Trophoblast cell (in vitro differentiated cells and primary cell): Measurements from ENCODE around the gene RIN3.

Source experiments
- DNase-seq, 2 donors: peaks; one replicate each; pipeline ENCODE4 v3.0.0-alpha.2; 2016
- H2AFZ ChIP-seq: 2 replicates; pipeline ENCODE4 v1.6.1; 2013; ENCODE audit warnings: low read length, moderate library complexity, mild to moderate bottlenecking; ENCODE audit not compliant: insufficient read depth, poor library complexity
- H2AK5ac ChIP-seq: 2 replicates; pipeline ENCODE4 v1.6.1; 2013; ENCODE audit warnings: mild to moderate bottlenecking, low read length
- H2BK120ac ChIP-seq: 2 replicates; pipeline ENCODE4 v1.6.1; 2013; ENCODE audit warnings: low read length, mild to moderate bottlenecking, moderate library complexity; ENCODE audit not compliant: insufficient read depth, poor library complexity
- H2BK12ac ChIP-seq: 2 replicates; pipeline ENCODE4 v1.6.1; 2013; ENCODE audit warnings: mild to moderate bottlenecking, low read length, moderate library complexity
- H2BK5ac ChIP-seq: 2 replicates; pipeline ENCODE4 v1.6.1; 2013; ENCODE audit warnings: low read length, low read depth, moderate library complexity, mild to moderate bottlenecking; ENCODE audit not compliant: poor library complexity
- H3K14ac ChIP-seq: 2 replicates; pipeline ENCODE4 v1.6.1; 2013; ENCODE audit warnings: mild to moderate bottlenecking, low read length
- H3K18ac ChIP-seq: 2 replicates; pipeline ENCODE4 v1.6.1; 2013; ENCODE audit warnings: mild to moderate bottlenecking, low read length
- H3K23ac ChIP-seq: 2 replicates; pipeline ENCODE4 v1.6.1; 2013; ENCODE audit warnings: low read length
- H3K27ac ChIP-seq: 2 replicates; pipeline ENCODE4 v1.5.1; 2013; ENCODE audit warnings: low read depth, mild to moderate bottlenecking, inconsistent platforms, low read length, moderate library complexity
- H3K27me3 ChIP-seq: 2 replicates; pipeline ENCODE4 v1.6.1; 2013; ENCODE audit warnings: inconsistent platforms, mild to moderate bottlenecking, low read length, moderate library complexity; ENCODE audit not compliant: insufficient read depth
- H3K36me3 ChIP-seq, 2 experiments: 1 replicate in 1 of 2; 2 replicates in 1 of 2; pipeline ENCODE4 v1.6.1; 2013; ENCODE audit warnings: low read length in 2 of 2, mild to moderate bottlenecking in 2 of 2, moderate library complexity in 1 of 2; ENCODE audit not compliant: insufficient read depth in 2 of 2, control insufficient read depth in 1 of 2
- H3K4ac ChIP-seq: 2 replicates; pipeline ENCODE4 v1.6.1; 2013; ENCODE audit warnings: low read depth, mild to moderate bottlenecking, low read length, moderate library complexity
- H3K4me1 ChIP-seq, 2 experiments: 1 replicate in 1 of 2; 2 replicates in 1 of 2; pipeline ENCODE4 v1.6.1; 2013; ENCODE audit warnings: low read length in 2 of 2, mild to moderate bottlenecking in 2 of 2, moderate library complexity in 1 of 2; ENCODE audit not compliant: insufficient read depth in 2 of 2, control insufficient read depth in 1 of 2
- H3K4me2 ChIP-seq: 2 replicates; pipeline ENCODE4 v1.6.1; 2013; ENCODE audit warnings: inconsistent platforms, mild to moderate bottlenecking, low read length, moderate library complexity
- H3K4me3 ChIP-seq: 2 replicates; pipeline ENCODE4 v1.5.1; 2013; ENCODE audit warnings: mild to moderate bottlenecking, low read depth, low read length, inconsistent platforms
- H3K79me1 ChIP-seq: one replicate; pipeline ENCODE4 v1.6.1; 2013; ENCODE audit warnings: low read length
- H3K79me2 ChIP-seq: 2 replicates; pipeline ENCODE4 v1.6.1; 2013; ENCODE audit warnings: low read length, mild to moderate bottlenecking; ENCODE audit not compliant: control insufficient read depth, insufficient read depth, poor library complexity
- H3K9ac ChIP-seq: 2 replicates; pipeline ENCODE4 v1.6.1; 2013; ENCODE audit warnings: mild to moderate bottlenecking, low read length
- H3K9me3 ChIP-seq: 2 replicates; pipeline ENCODE4 v1.6.1; 2013; ENCODE audit warnings: low read depth, mild to moderate bottlenecking, control low read depth, inconsistent platforms, low read length; ENCODE audit not compliant: insufficient read depth
- H4K12ac ChIP-seq: 2 replicates; pipeline ENCODE4 v1.6.1; 2013; ENCODE audit warnings: low read depth, mild to moderate bottlenecking, low read length, moderate library complexity
- H4K8ac ChIP-seq: 2 replicates; pipeline ENCODE4 v1.6.1; 2013; ENCODE audit warnings: low read depth, mild to moderate bottlenecking, low read length, moderate library complexity
- H4K91ac ChIP-seq: one replicate; pipeline ENCODE4 v1.6.1; 2013; ENCODE audit warnings: low read depth, mild to moderate bottlenecking, low read length, moderate library complexity
- WGBS: extraction: QIAGEN DNeasy Blood & Tissue Kit; methylation state at CpG from one replicate; pipeline ENCODE4 v1.1.7; 2013; ENCODE audit warnings: missing lambda C conversion rate; ENCODE audit not compliant: insufficient read length, insufficient coverage; ENCODE audit errors: extremely low coverage; 5-methylcytosine and 5-hydroxymethylcytosine counted together

The RIN3 gene

DNA sequence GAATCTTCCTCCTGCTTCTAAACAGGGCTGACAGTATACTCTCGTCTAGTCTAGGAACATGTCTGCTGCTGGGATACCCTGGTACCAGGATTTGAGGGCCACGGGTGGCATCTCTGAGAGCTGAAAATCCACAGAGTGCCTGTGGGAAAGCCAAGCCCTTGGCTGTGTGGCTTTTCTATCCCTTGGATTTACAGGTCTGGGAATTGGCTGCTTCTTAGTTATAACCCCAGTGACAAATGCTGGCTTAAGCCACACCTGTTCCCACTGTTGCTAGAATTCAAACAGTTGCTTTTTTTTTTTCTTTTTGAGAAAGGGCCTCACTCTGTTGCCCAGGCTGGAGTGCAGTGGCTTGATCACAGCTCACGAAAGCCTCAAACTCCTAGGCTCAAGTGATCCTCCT, 14.3 kb upstream of the RIN3 start:
- Histone ChIP-seq H4K91ac (no peak overlapping the region), H3K27me3 (no peaks in the 10 kb centered on the region), H3K18ac (no peak overlapping the region), H3K14ac (no peak overlapping the region), H3K4me1 (peaks cover 10 to 13% of the 10 kb centered on the region in 2 experiments), H2BK12ac (no peak overlapping the region), H3K27ac (no peak overlapping the region), H2AK5ac (no peak overlapping the region), H3K4me2 (no peak overlapping the region), H3K9me3 (no peaks in the 10 kb centered on the region), H3K4me3 (no peak overlapping the region), H3K36me3 (no peaks in the 10 kb centered on the region), H3K79me1 (peaks cover 7% of the 10 kb centered on the region), H4K12ac (no peak overlapping the region), H4K8ac (no peak overlapping the region), H3K23ac (no peak overlapping the region), H2AFZ (no peak overlapping the region), H3K4ac (no peak overlapping the region), H3K79me2 (no peaks in the 10 kb centered on the region), H2BK120ac (no peak overlapping the region), H3K9ac (no peak overlapping the region), H2BK5ac (no peak overlapping the region)
- DNase-seq, result no peak
- no CpG with 5 or more reads among the region's 3 CpGs for WGBS

GRCh38 chr14:92500491-92500941, 13.1 kb upstream of the RIN3 start:
- Histone ChIP-seq H3K27me3 (no peaks in the 10 kb centered on the region), H3K14ac (peak overlapping the region; percentile 49), H3K36me3 (no peaks in the 10 kb centered on the region), H2AFZ (no peak overlapping the region), H3K4me2 (no peak overlapping the region), H4K12ac (no peak overlapping the region), H2BK12ac (peak overlapping the region; percentile 32), H3K4ac (no peak overlapping the region), H3K4me3 (no peak overlapping the region), H3K9me3 (no peaks in the 10 kb centered on the region), H3K79me2 (no peaks in the 10 kb centered on the region), H4K91ac (no peak overlapping the region), H3K18ac (no peak overlapping the region), H3K4me1 (peaks cover 11 to 15% of the 10 kb centered on the region in 2 experiments), H2BK5ac (peak overlapping the region; percentile 46), H4K8ac (peak overlapping the region; percentile 22), H3K9ac (no peak overlapping the region), H3K27ac (no peak overlapping the region), H2AK5ac (no peak overlapping the region), H3K23ac (no peak overlapping the region), H2BK120ac (peak overlapping the region; percentile 81), H3K79me1 (peaks cover 9% of the 10 kb centered on the region)
- no CpG with 5 or more reads among the region's 6 CpGs for WGBS
- DNase-seq, result no peak

DNA sequence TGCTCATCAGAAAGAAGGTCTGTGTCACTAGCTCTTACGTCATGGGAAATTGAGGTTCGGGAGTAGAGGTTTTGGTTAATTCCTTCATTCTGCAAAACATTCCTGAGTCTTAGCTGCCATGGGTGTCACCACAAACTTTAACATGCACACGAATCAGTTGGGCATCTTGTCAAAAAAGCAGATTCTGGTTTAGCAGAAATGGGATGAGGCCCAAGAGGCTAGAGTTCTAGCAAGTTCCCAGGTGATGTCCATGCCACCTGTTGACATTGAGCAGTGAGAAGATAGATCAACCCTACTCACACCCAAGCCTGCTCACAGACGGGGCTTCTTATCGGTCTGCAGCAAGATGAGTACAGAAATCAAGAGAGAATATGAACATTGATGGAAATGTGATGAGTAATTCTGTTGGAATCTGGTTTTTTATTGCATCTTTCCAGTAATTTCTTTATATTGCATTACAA, 11.7 kb upstream of the RIN3 start:
- Histone ChIP-seq H3K79me2 (no peaks in the 10 kb centered on the region), H3K27me3 (no peaks in the 10 kb centered on the region), H4K91ac (no peak overlapping the region), H2AFZ (no peak overlapping the region), H2BK5ac (no peak overlapping the region), H4K12ac (no peak overlapping the region), H3K27ac (no peak overlapping the region), H2BK12ac (no peak overlapping the region), H3K14ac (no peak overlapping the region), H3K4ac (no peak overlapping the region), H3K9ac (no peak overlapping the region), H3K79me1 (peaks cover 9% of the 10 kb centered on the region), H3K4me1 (peaks cover 11 to 15% of the 10 kb centered on the region in 2 experiments), H4K8ac (no peak overlapping the region), H2AK5ac (no peak overlapping the region), H3K36me3 (no peaks in the 10 kb centered on the region), H3K9me3 (no peaks in the 10 kb centered on the region), H3K4me3 (no peak overlapping the region), H3K4me2 (no peak overlapping the region), H2BK120ac (no peak overlapping the region), H3K23ac (no peak overlapping the region), H3K18ac (no peak overlapping the region)
- WGBS, result no CpG with 5 or more reads among the region's 5 CpGs
- DNase-seq, result no peak

GRCh38 chr14:92502541-92503286, 10.9 kb upstream of the RIN3 start:
- Histone ChIP-seq H4K91ac (no peak overlapping the region), H3K4ac (no peak overlapping the region), H4K8ac (no peak overlapping the region), H2BK12ac (no peak overlapping the region), H3K36me3 (no peaks in the 10 kb centered on the region), H3K4me3 (no peak overlapping the region), H3K9ac (no peak overlapping the region), H2BK5ac (no peak overlapping the region), H3K4me2 (no peak overlapping the region), H3K79me2 (no peaks in the 10 kb centered on the region), H3K79me1 (peaks cover 9% of the 10 kb centered on the region), H3K9me3 (no peaks in the 10 kb centered on the region), H3K4me1 (peaks cover 11 to 15% of the 10 kb centered on the region in 2 experiments), H3K27me3 (no peaks in the 10 kb centered on the region), H3K27ac (no peak overlapping the region), H2AFZ (no peak overlapping the region), H3K14ac (peak overlapping the region; percentile 35), H3K18ac (no peak overlapping the region), H4K12ac (no peak overlapping the region), H2BK120ac (peak overlapping the region; percentile 4), H3K23ac (no peak overlapping the region), H2AK5ac (no peak overlapping the region)
- no peak for DNase-seq
- no CpG with 5 or more reads among the region's 9 CpGs for WGBS
